SK-N-SH treated with all-trans-retinoic acid at 6 μM for 48 hours (cell line): ENCODE data around the gene CRELD1.

Experiments used
- ATAC-seq: fragments of 200-7000 bp; cut with Tn5 transposase; 3 replicates; pipeline ENCODE4 v1.9.1; 2020; ENCODE audit warnings: mild to moderate bottlenecking, moderate library complexity
- ARNTL ChIP-seq: fragments of 450-650 bp; formaldehyde crosslinking; IDR thresholded peaks from 2 replicates; pipeline ENCODE4 v1.5.0; 2020; ENCODE audit warnings: low read depth, mild to moderate bottlenecking, moderate library complexity, borderline replicate concordance
- BACH2 ChIP-seq: fragments of 250-450 bp; sonication (Bioruptor Pico); IDR thresholded peaks from 2 replicates; pipeline ENCODE4 v1.9.0; 2021; ENCODE audit warnings: mild to moderate bottlenecking, borderline replicate concordance
- CSDC2 ChIP-seq: fragments of 250-450 bp; sonication (Bioruptor Pico); IDR thresholded peaks from 2 replicates; pipeline ENCODE4 v1.5.0; 2020; ENCODE audit warnings: mild to moderate bottlenecking, moderate library complexity
- CSRNP3 ChIP-seq: fragments of 250-450 bp; sonication (Bioruptor Pico); IDR thresholded peaks from 2 replicates; pipeline ENCODE4 v1.5.1; 2021; ENCODE audit warnings: mild to moderate bottlenecking, moderate library complexity
- ESRRG ChIP-seq: fragments of 250-450 bp; sonication (Bioruptor Pico); IDR thresholded peaks from 2 replicates; pipeline ENCODE4 v1.6.1; 2021; ENCODE audit warnings: mild to moderate bottlenecking
- GLIS3 ChIP-seq: fragments of 250-450 bp; sonication (Bioruptor Pico); IDR thresholded peaks from 2 replicates; pipeline ENCODE4 v1.5.0; 2020; ENCODE audit warnings: mild to moderate bottlenecking, moderate library complexity
- ISL1 ChIP-seq: fragments of 250-450 bp; sonication (Bioruptor Pico); IDR thresholded peaks from 2 replicates; pipeline ENCODE4 v2.1.2; 2022; ENCODE audit warnings: mild to moderate bottlenecking, moderate library complexity
- POU6F1 ChIP-seq: fragments of 250-450 bp; sonication (Bioruptor Pico); IDR thresholded peaks from 2 replicates; pipeline ENCODE4 v1.8.0; 2021; ENCODE audit warnings: low read depth, mild to moderate bottlenecking, moderate library complexity, borderline replicate concordance
- PPARA ChIP-seq: fragments of 250-450 bp; sonication (Bioruptor Pico); IDR thresholded peaks from 2 replicates; pipeline ENCODE4 v1.5.0; 2020; ENCODE audit warnings: mild to moderate bottlenecking, borderline replicate concordance
- RARB ChIP-seq: fragments of 250-450 bp; sonication (Bioruptor Pico); IDR thresholded peaks from 2 replicates; pipeline ENCODE4 v1.8.0; 2021; ENCODE audit warnings: mild to moderate bottlenecking, moderate library complexity
- SNAI2 ChIP-seq: fragments of 250-450 bp; sonication (Bioruptor Pico); IDR thresholded peaks from 2 replicates; pipeline ENCODE4 v1.5.0; 2020; ENCODE audit warnings: mild to moderate bottlenecking, moderate library complexity
- TCF4 ChIP-seq: fragments of 250-450 bp; sonication (Bioruptor Pico); IDR thresholded peaks from 2 replicates; pipeline ENCODE4 v1.8.0; 2021; ENCODE audit warnings: mild to moderate bottlenecking, moderate library complexity, borderline replicate concordance
- TOX ChIP-seq: fragments of 250-450 bp; sonication (Bioruptor Pico); IDR thresholded peaks from 2 replicates; pipeline ENCODE4 v1.8.0; 2021; ENCODE audit warnings: mild to moderate bottlenecking, moderate library complexity, borderline replicate concordance
- TSHZ2 ChIP-seq: fragments of 250-450 bp; sonication (Bioruptor Pico); IDR thresholded peaks from 2 replicates; pipeline ENCODE4 v1.5.0; 2020; ENCODE audit warnings: mild to moderate bottlenecking, moderate library complexity
- ZC3H10 ChIP-seq: fragments of 250-450 bp; sonication (Bioruptor Pico); IDR thresholded peaks from 2 replicates; pipeline ENCODE4 v1.5.1; 2021; ENCODE audit warnings: mild to moderate bottlenecking, moderate library complexity
- ZFP3 ChIP-seq: fragments of 250-450 bp; sonication (Bioruptor Pico); IDR thresholded peaks from 2 replicates; pipeline ENCODE4 v1.5.0; 2020; ENCODE audit warnings: mild to moderate bottlenecking, moderate library complexity
- ZNF565 ChIP-seq: fragments of 450-650 bp; formaldehyde crosslinking; conservative IDR thresholded peaks from 2 replicates; pipeline ENCODE4 v1.5.0; 2020; ENCODE audit warnings: low read depth, mild to moderate bottlenecking, moderate library complexity
- ZNF8 ChIP-seq: fragments of 450-650 bp; formaldehyde crosslinking; IDR thresholded peaks from 2 replicates; pipeline ENCODE4 v1.5.0; 2020; ENCODE audit warnings: mild to moderate bottlenecking, moderate library complexity

CRELD1 gene

GRCh38 chr3:9949115-9949514 is 15.5 kb downstream of the CRELD1 start:
- ATAC-seq = no peak
- TF ChIP-seq RARB (CRISPR knock-in tag) = no peak
- TF ChIP-seq, all 23 proteins: peak for 0

- no peak for TF ChIP-seq ZC3H10 (CRISPR knock-in tag)
- no peak for ATAC-seq
These were observed 16.0 kb downstream of the CRELD1 start for GRCh38 chr3:9949626-9950025.

- TF ChIP-seq ZNF8 (CRISPR knock-in tag) (no peak), ZNF565 (CRISPR knock-in tag) (no peak), ZC3H10 (CRISPR knock-in tag) (no peak), ISL1 (no peak), PPARA (CRISPR knock-in tag) (no peak), ZFP3 (CRISPR knock-in tag) (no peak), GLIS3 (no peak), POU6F1 (CRISPR knock-in tag) (no peak), CSRNP3 (CRISPR knock-in tag) (no peak), TSHZ2 (CRISPR knock-in tag) (no peak), BACH2 (no peak), TOX (no peak), SNAI2 (CRISPR knock-in tag) (no peak), TCF4 (CRISPR knock-in tag) (no peak)
- ATAC-seq = no peak
These were observed 17.5 kb downstream of the CRELD1 start for GRCh38 chr3:9951126-9951525.

GRCh38 chr3:9951598-9951961 is 17.9 kb downstream of the CRELD1 start:
- TF ChIP-seq RARB (CRISPR knock-in tag) = no peak
- no peak for TF ChIP-seq ZC3H10 (CRISPR knock-in tag)
- no peak for TF ChIP-seq TCF4 (CRISPR knock-in tag)
- TF ChIP-seq TSHZ2 (CRISPR knock-in tag) = no peak
- TF ChIP-seq ARNTL (CRISPR knock-in tag) = no peak
- TF ChIP-seq CSDC2 (CRISPR knock-in tag) = no peak
- no peak for TF ChIP-seq ESRRG (CRISPR knock-in tag)
- TF ChIP-seq TOX = no peak
- no peak for TF ChIP-seq ZFP3 (CRISPR knock-in tag)
- no peak for TF ChIP-seq ISL1
- no peak for TF ChIP-seq POU6F1 (CRISPR knock-in tag)
- no peak for TF ChIP-seq ZNF8 (CRISPR knock-in tag)
- ATAC-seq = no peak
